Thoracic aorta (tissue), 2 donors: ENCODE results near the gene MRPL1. TPM values are rescaled to one million over a fixed set of nuclear protein-coding genes. Genes with fewer than 3 reads are reported as not detected.

Experiments
- ATAC-seq: fragments of 150-250 bp; one replicate; pipeline ENCODE4 v1.8.0; 2017; ENCODE audit warnings: low read depth; ENCODE audit not compliant: insufficient number of reproducible peaks, low FRiP score
- DNase-seq: peaks from one replicate; pipeline ENCODE4 v3.0.0-alpha.2; 2020; ENCODE audit warnings: low spot score
- H3K27ac ChIP-seq, 2 donors: fragments of 200-600 bp; sonication (generic); 1 replicate in 1 of 2; 2 replicates in 1 of 2; pipeline ENCODE4 v1.5.1; 2016; ENCODE audit warnings: mild to moderate bottlenecking in 2 of 2, moderate library complexity in 2 of 2
- H3K27me3 ChIP-seq: fragments of 200-600 bp; sonication (generic); replicated peaks from 2 replicates; pipeline ENCODE4 v1.6.0; 2016; ENCODE audit warnings: mild to moderate bottlenecking; ENCODE audit not compliant: insufficient read depth
- H3K36me3 ChIP-seq: fragments of 200-600 bp; sonication (generic); one replicate; pipeline ENCODE4 v1.5.1; 2016
- H3K4me1 ChIP-seq, 2 donors: fragments of 200-600 bp; sonication (generic); 1 replicate in 1 of 2; 2 replicates in 1 of 2; pipeline versions ENCODE4 v1.5.1 to v1.6.0; 2016; ENCODE audit warnings: low read depth in 2 of 2, mild to moderate bottlenecking in 1 of 2; ENCODE audit not compliant: control insufficient read depth in 1 of 2
- H3K4me3 ChIP-seq: fragments of 200-600 bp; sonication (generic); 2 replicates; pipeline ENCODE4 v1.5.1; 2016; ENCODE audit warnings: mild to moderate bottlenecking
- H3K9me3 ChIP-seq: fragments of 200-600 bp; sonication (generic); 2 replicates; pipeline ENCODE4 v1.5.1; 2016
- total RNA-seq, 2 donors: library from RNA; depleted of rRNA; stranded (reverse); fragments of >200 nt; gene quantifications; one replicate each; pipeline versions ENCODE4 v1.1.0 to v1.2.3, GENCODE V29; 2016
- TF ChIP-seq, protein P1 (sequence below): fragments of 200-600 bp; sonication (generic); IDR thresholded peaks from one replicate; pipeline ENCODE4 v1.5.1; 2019; ENCODE audit warnings: antibody characterized with exemption

The MRPL1 gene
- total RNA-seq, 2 donors from 2014 or later, result 6.1 to 22.5 TPM

DNA sequence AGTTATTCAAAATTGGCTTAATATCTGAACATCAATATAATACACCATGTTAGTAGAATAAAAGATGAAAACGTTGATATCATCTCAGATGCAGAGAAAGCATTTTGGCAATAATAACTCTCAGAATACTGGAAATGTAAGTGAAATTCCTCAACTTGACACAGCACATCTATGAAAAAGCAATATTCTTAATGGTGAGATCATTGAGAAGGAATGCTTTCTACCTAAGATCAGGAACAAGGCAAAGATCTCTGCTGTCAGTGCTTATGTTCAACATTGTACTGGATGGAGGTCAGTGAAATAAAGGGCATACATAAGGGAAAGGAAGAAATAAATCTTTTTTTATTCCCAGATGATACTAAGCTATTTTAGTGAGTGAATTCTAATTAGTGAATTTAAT, 40.6 kb downstream of the MRPL1 start:
- no peak overlapping the region for H3K27ac ChIP-seq
- no peak overlapping the region for H3K4me3 ChIP-seq
- DNase-seq, result no peak
- H3K36me3 ChIP-seq, result no peaks in the 10 kb centered on the region
- ATAC-seq, result no peak
- H3K4me1 ChIP-seq, result no peaks in the 10 kb centered on the region
- H3K27me3 ChIP-seq, result no peaks in the 10 kb centered on the region
- no peaks in the 10 kb centered on the region for H3K9me3 ChIP-seq
- TF ChIP-seq, protein P1, sequence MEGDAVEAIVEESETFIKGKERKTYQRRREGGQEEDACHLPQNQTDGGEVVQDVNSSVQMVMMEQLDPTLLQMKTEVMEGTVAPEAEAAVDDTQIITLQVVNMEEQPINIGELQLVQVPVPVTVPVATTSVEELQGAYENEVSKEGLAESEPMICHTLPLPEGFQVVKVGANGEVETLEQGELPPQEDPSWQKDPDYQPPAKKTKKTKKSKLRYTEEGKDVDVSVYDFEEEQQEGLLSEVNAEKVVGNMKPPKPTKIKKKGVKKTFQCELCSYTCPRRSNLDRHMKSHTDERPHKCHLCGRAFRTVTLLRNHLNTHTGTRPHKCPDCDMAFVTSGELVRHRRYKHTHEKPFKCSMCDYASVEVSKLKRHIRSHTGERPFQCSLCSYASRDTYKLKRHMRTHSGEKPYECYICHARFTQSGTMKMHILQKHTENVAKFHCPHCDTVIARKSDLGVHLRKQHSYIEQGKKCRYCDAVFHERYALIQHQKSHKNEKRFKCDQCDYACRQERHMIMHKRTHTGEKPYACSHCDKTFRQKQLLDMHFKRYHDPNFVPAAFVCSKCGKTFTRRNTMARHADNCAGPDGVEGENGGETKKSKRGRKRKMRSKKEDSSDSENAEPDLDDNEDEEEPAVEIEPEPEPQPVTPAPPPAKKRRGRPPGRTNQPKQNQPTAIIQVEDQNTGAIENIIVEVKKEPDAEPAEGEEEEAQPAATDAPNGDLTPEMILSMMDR, result no peak

DNA sequence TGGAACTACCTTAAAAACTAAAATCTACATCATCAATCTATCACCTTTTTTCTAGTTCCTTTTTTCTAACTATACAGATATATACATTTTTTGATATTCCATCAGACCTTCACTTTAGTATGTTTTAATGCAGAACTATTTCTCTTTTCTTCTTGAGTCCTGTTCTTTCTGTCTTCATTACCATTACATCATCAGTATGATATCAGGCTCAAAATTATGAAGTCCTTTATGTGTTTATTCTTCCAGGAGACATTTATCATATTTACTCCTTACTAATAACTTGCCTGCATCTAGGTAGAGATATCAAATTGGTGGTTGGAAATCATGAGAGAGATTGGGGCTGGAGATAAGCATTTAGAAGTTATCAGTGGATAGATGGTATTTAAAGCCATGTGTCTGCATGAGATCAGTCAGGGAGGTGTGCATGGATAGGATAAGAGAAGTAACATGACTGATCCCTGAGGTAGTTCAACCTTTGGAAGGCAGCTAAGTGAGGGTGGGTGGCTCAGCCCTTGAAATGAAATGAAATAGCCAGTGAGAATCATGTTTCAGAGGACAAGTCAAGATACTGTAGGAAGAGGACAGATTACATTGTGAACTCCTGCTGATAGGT, 43.1 kb downstream of the MRPL1 start:
- Histone ChIP-seq H3K4me3 (no peak overlapping the region), H3K4me1 (no peaks in the 10 kb centered on the region), H3K36me3 (no peaks in the 10 kb centered on the region), H3K9me3 (no peaks in the 10 kb centered on the region), H3K27me3 (no peaks in the 10 kb centered on the region), H3K27ac (no peak overlapping the region)
- DNase-seq, result no peak
- no peak for ATAC-seq
- TF ChIP-seq, protein P1, result no peak

DNA sequence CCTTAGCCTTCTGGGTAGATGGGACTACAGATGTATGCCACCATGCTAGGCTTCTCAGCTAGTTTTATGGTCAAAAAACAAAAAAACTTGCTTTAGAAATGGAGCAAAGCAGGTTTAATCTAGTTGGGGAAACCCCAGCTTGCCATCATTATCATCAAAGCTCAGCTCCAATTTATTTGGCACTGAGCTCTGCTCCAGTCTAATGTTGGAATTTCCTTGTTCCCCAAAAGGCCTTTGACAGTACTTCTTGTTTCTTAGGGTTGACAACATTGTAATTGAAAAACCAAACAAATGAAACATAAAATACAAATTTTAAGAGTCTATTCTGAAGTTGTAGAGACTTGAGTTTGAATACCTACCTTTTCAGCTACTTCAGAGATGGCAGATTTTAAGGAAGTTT, 48.0 kb downstream of the MRPL1 start:
- DNase-seq, result no peak
- Histone ChIP-seq H3K4me1 (no peaks in the 10 kb centered on the region), H3K4me3 (no peak overlapping the region), H3K27me3 (no peaks in the 10 kb centered on the region), H3K9me3 (no peaks in the 10 kb centered on the region), H3K36me3 (no peaks in the 10 kb centered on the region), H3K27ac (no peak overlapping the region)
- no peak for ATAC-seq
- TF ChIP-seq, protein P1, result no peak

DNA sequence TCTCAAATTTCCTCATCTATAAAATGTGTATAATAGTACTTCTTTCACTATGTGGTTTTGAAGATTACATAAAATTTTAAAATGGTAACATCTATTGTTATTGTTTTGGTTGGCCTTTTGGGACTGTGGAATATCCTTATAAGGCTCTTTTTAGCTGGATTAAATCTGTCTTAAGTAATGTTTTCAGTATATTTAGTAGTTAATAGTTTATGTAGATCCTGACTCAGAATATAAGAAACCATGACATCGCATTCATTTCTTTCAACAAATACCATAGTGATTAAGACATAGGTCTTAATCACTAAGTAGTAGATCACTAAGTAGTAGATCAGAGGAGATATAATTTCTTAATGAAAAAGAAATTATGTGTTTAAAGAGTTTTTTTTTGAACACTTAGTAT, 48.5 kb downstream of the MRPL1 start:
- DNase-seq, result no peak
- Histone ChIP-seq H3K9me3 (no peaks in the 10 kb centered on the region), H3K27ac (no peak overlapping the region), H3K4me1 (no peaks in the 10 kb centered on the region), H3K36me3 (no peaks in the 10 kb centered on the region), H3K4me3 (no peak overlapping the region), H3K27me3 (no peaks in the 10 kb centered on the region)
- TF ChIP-seq, protein P1, result no peak
- no peak for ATAC-seq

DNA sequence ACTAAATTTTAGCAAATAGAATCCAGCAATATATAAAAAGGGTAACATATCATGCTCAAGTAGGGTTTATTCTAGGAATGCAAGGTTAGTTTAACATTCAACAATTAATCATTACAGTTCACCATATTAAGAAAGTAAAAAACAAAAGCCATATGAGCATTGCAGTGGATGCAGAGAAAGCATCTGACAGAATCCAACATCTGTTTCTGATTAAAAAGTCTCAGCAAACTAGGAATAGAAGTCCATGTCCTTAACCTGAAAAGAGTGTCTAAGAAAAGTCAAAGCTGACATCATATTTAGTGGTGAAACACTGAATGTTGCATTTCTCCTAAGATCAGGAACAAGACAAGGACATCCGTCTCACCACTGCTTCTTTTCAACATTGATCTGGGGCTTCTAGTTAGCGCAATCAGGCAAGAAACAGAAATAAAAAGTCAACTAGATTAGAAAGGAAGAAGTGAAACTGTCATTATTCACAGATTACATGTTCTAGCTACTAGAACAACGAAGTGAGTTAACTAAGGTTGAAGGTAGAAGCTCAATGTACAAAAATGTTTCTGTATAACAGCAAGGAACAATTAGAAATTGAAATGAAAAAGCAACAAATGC, 49.3 kb downstream of the MRPL1 start:
- Histone ChIP-seq H3K4me1 (no peaks in the 10 kb centered on the region), H3K36me3 (no peaks in the 10 kb centered on the region), H3K27ac (no peak overlapping the region), H3K4me3 (no peak overlapping the region), H3K9me3 (no peaks in the 10 kb centered on the region), H3K27me3 (no peaks in the 10 kb centered on the region)
- no peak for ATAC-seq
- no peak for DNase-seq
- TF ChIP-seq, protein P1, result no peak
